ENCODE results near the gene OR10P1.
"Not testable (repeated sequence)": the region's sequence is repeated elsewhere in the genome, so short reads cannot be mapped to it uniquely, and the experiment has no call there.

The OR10P1 gene

GRCh38 chr12:55636853-55637252, at the start of gene OR10P1:
Gene OR10P1 (plus strand): TSS chr12:55636892. CDS start chr12:55636892, 0 bp downstream.
- ATAC-seq (ENCODE audit: insufficient read depth, low read depth) = no peak
- H3K9ac ChIP-seq (ENCODE audit: low read depth, low read length) = no peak within 1 kb of the TSS
- H3K4me3 ChIP-seq (ENCODE audit: low read depth in 1 of 2, low read length in 2 of 2) = no peak within 1 kb of the TSS
- H3K27me3 ChIP-seq (ENCODE audit: insufficient read depth, low read length, poor library complexity) = peaks cover 23% of the 10 kb centered on the region
- no peak within 1 kb of the TSS for H3K4me2 ChIP-seq (ENCODE audit: insufficient read depth, low read length)
- no peaks in the 10 kb centered on the region for H3K79me2 ChIP-seq (ENCODE audit: insufficient read depth, low read length)
- no peak for DNase-seq
- H3K9me3 ChIP-seq (ENCODE audit: insufficient read depth, low read length, severe bottlenecking) = no peaks in the 10 kb centered on the region
- no peak within 1 kb of the TSS for H3K27ac ChIP-seq (ENCODE audit: low read length)
- H2AFZ ChIP-seq (ENCODE audit: low read depth, low read length) = no peak within 1 kb of the TSS
- no peak for TF ChIP-seq CTCF (IDR thresholded peaks at IDR 0.05; ENCODE audit: borderline replicate concordance, extremely low read depth, low read length, poor library complexity, severe bottlenecking)
- no peak for TF ChIP-seq EZH2 (IDR thresholded peaks at IDR 0.05; ENCODE audit: borderline replicate concordance, low read depth, low read length, severe bottlenecking)
- peaks cover 5% of the 10 kb centered on the region for H3K4me1 ChIP-seq (ENCODE audit: insufficient read depth, low read length)
- no peaks in the 10 kb centered on the region for H3K36me3 ChIP-seq (ENCODE audit: insufficient read depth, low read length)
- H4K20me1 ChIP-seq (ENCODE audit: insufficient read depth, low read length) = 0 out of 2 replicates have a peak, but pooled peaks cover 5% of the 10 kb centered on the region

GRCh38 chr12:55590152-55590551, 46.5 kb upstream of the OR10P1 start:
- H3K79me2 ChIP-seq (ENCODE audit: insufficient read depth, low read length); H4K20me1 ChIP-seq (ENCODE audit: insufficient read depth, low read length); H3K9ac ChIP-seq (ENCODE audit: low read depth, low read length); H3K4me1 ChIP-seq (ENCODE audit: insufficient read depth, low read length); ATAC-seq (ENCODE audit: insufficient read depth, low read depth); H3K27me3 ChIP-seq (ENCODE audit: insufficient read depth, low read length, poor library complexity); H3K4me3 ChIP-seq (ENCODE audit: low read depth in 1 of 2, low read length in 2 of 2); H3K27ac ChIP-seq (ENCODE audit: low read length); H3K36me3 ChIP-seq (ENCODE audit: insufficient read depth, low read length); DNase-seq; H3K9me3 ChIP-seq (ENCODE audit: insufficient read depth, low read length, severe bottlenecking); H2AFZ ChIP-seq (ENCODE audit: low read depth, low read length); H3K4me2 ChIP-seq (ENCODE audit: insufficient read depth, low read length): not testable (repeated sequence)

- H3K9ac ChIP-seq (ENCODE audit: low read depth, low read length) = no peak overlapping the region
Observed at GRCh38 chr12:55607821-55608594, 28.7 kb upstream of the OR10P1 start.

More at GRCh38 chr12:55607821-55608594, 28.7 kb upstream of the OR10P1 start:
- TF ChIP-seq EZH2 (IDR thresholded peaks at IDR 0.05; ENCODE audit: borderline replicate concordance, low read depth, low read length, severe bottlenecking) (no peak), CTCF (IDR thresholded peaks at IDR 0.05; ENCODE audit: borderline replicate concordance, extremely low read depth, low read length, poor library complexity, severe bottlenecking) (no peak)
- no peaks in the 10 kb centered on the region for H3K36me3 ChIP-seq (ENCODE audit: insufficient read depth, low read length)
- DNase-seq (no peak), ATAC-seq (ENCODE audit: insufficient read depth, low read depth) (no peak)
- peaks cover 19% of the 10 kb centered on the region for H3K27me3 ChIP-seq (ENCODE audit: insufficient read depth, low read length, poor library complexity)
- H3K9me3 ChIP-seq (ENCODE audit: insufficient read depth, low read length, severe bottlenecking) = no peaks in the 10 kb centered on the region
- H3K4me1 ChIP-seq (ENCODE audit: insufficient read depth, low read length) = no peaks in the 10 kb centered on the region
- H3K4me3 ChIP-seq (ENCODE audit: low read depth in 1 of 2, low read length in 2 of 2) = no peak overlapping the region
- H4K20me1 ChIP-seq (ENCODE audit: insufficient read depth, low read length) = no peaks in the 10 kb centered on the region
- H3K27ac ChIP-seq (ENCODE audit: low read length) = no peak overlapping the region
- H3K79me2 ChIP-seq (ENCODE audit: insufficient read depth, low read length) = no peaks in the 10 kb centered on the region
- no peak overlapping the region for H2AFZ ChIP-seq (ENCODE audit: low read depth, low read length)
- no peak overlapping the region for H3K4me2 ChIP-seq (ENCODE audit: insufficient read depth, low read length)
